GM18520 (cell line): Measurements from ENCODE around the gene OR52H1.
"Not testable (repeated sequence)": the region's sequence is repeated elsewhere in the genome, so short reads cannot be mapped to it uniquely, and the experiment has no call there.

Experiments
- ATAC-seq: cut with Tn5 transposase; IDR thresholded peaks from one replicate; pipeline ENCODE4 v1.9.1; 2021; ENCODE audit not compliant: unreplicated experiment

Gene OR52H1

GRCh38 chr11:5548440-5548839 is at the start of gene OR52H1:
OR52H1 (minus strand) TSS chr11:5548540; CDS start chr11:5545505, 3,035 bp downstream.
- no peak for ATAC-seq

DNA sequence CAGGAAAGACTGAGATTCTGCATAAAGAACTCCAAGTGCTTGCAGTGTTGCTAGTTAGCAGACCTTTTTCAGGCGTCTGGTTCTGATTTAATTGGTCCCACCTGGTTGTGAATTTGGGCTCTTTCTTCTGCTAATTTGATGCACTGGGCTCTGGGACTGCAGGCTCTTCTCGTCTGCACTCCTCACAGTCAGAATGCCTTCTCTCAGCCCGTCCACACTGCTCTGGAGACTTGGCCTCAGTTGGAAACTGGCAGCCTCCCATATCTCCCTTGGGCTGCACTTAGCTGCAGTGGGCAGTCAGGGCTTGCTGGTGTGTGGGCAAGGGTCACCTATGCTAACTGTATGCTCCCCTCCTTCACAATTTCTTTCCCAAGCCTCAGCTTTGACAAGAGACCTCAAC is 49.6 kb upstream of the OR52H1 start:
- no peak for ATAC-seq

DNA sequence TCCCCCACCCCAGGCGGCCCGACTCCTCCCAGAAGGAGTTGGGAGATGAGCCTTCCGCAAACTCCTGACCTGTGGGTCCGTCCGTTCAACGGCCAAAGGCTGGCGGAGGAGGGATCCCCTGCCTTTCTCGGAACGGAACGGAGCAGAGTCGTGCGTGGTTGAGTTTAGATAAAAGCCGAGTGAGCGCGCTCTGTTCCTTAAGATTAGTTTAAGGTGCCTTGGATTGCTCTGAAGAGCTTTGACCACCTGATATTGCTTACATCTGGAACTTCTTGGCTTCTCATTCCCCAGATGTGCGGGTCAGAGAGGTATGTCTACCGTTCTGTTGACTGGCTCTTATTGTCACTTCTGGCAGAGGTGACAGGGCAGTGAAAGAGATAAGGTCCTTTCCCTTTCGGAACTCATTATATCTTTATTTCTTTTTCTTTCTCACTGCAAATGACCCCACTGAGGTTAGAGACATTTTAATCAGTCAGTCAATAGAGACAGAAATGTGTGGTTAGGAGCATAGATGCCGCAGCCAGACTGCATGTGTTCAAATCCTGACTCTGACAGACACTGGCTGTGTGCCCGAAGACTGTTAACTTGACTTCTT is 48.4 kb upstream of the OR52H1 start, which contains the start of gene TRIM6:
Gene TRIM6, plus strand, starts transcription at position 31 of the 595 bp plus-strand sequence. Its CDS starts 261 bp downstream, at position 292.
- no peak for ATAC-seq

DNA sequence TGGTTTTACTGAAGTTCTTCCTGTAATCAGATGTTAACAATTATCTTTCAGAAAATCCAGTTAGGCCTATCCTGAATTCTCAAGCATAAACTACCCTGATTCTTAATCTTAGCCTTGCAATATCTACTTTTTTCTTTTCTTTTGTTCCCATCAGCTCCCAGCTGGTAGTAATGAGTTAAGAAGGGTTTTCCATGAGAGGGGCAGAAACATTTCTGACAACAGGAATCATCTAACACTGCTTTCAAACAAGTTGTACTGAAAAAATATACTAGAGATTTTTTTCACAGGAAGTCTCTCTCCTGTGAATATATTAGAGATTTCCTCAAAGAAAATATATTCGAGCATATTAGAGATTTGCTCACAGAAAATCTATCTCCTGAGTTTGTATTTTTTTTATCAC is 44.8 kb upstream of the OR52H1 start:
- no peak for ATAC-seq

DNA sequence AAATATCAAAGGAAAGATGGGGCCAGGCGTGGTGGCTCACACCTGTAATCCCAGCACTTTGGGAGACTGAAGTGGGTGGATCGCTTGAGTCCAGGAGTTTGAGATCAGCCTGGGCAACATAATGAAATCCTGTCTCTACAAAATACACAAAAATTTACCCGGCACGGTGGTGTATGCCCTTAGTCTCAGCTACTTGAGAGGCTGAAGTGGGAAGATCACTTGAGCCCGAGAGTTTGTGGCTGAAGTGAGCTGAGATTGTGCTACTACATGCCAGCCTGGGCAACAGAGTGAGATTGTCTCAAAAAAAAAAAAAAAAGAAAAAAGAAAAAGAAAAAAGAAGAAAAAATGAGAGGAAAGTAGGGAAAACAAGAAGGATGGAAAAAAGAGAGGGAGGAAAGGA is 44.3 kb upstream of the OR52H1 start:
- no peak for ATAC-seq

DNA sequence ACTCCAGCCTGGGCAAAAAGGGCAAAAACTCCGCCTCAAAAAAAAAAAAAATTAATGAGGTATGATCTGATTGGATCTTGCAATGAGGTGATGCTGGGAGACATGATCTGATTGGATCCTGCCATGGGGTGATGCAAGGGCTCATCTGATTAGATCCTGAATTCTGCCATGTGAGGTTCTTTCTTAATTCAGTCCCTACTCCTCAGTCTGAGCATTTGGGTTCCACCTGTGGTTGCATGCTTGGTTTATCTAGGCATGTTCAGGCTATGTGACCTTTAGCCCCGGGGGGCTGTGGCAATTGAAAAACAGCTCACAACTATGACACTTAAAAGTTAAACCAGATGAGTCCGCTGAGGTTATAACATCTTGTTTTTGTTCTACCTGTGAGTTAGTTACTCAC is 43.3 kb upstream of the OR52H1 start:
- ATAC-seq, result no peak

GRCh38 chr11:5589906-5590305 is 41.6 kb upstream of the OR52H1 start:
- not testable (repeated sequence) for ATAC-seq

GRCh38 chr11:5584458-5584857 is 36.1 kb upstream of the OR52H1 start:
- not testable (repeated sequence) for ATAC-seq

DNA sequence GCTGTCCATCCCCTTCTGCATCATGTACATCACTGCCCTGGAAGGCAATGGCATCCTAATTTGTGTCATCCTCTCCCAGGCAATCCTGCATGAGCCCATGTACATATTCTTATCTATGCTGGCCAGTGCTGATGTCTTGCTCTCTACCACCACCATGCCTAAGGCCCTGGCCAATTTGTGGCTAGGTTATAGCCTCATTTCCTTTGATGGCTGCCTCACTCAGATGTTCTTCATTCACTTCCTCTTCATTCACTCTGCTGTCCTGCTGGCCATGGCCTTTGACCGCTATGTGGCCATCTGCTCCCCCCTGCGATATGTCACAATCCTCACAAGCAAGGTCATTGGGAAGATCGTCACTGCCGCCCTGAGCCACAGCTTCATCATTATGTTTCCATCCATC is 32.7 kb upstream of the OR52H1 start:
- ATAC-seq, result no peak

- ATAC-seq, result no peak
These were observed 32.2 kb upstream of the OR52H1 start, which contains the start of gene OR52B6 for GRCh38 chr11:5580577-5580976. OR52B6 (plus strand) TSS chr11:5580877; CDS start chr11:5580877, 0 bp downstream.

DNA sequence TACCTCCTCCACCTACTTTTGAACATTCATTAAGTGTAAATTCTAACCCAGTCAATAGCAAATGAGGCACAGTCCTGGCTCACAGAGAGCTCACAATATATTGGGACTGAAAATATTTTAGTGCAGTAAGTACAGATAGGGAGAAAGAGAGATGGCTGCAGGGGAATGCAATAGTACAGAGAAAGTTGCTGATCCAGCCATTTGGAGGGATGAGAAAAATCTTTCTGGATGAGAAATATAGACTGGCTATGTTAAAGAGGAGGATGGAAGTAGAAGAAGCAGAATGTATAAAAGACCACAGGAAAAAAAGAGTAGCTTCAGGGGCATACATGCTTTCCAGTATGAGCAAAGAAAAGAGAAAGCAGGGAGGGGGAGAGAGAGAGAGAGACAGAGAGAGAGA is 28.8 kb upstream of the OR52H1 start:
- no peak for ATAC-seq

DNA sequence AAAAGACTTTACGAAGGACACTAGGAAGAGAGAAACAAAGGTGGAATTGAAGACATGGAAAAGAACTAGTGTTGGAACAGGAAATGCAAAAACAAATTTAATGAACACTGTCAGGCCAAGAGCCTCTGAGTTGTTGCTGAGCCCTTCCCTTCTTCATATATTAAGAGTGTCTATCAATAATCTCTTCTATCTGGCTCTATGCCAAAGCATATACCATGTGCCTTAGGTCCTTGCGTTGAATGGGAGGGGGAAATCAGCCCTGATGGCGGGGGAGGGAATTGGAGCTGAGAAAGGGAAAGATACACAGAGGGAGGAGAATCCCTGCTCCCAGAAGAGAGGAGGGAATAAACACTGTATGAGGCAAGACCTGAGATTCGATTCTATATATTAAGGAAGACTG is 26.8 kb upstream of the OR52H1 start:
- no peak for ATAC-seq

DNA sequence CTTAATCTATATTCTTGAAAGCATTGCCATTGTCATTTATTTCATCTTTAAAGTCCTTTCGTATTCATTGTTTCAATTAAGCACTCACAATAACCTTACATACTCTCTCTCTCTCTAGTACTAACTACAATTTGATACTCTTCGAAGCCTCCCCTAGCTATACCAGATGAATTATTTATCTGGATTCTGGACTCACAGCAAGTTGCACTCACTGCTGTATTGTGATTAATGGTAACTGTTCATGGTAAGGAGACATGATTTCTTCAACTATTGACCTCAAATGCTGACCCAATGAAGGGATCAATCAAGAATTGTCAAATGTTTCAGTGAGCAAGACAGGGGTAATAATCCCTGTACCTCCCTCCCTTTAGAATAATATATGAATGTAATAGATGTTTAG is 26.3 kb upstream of the OR52H1 start:
- ATAC-seq, result no peak

DNA sequence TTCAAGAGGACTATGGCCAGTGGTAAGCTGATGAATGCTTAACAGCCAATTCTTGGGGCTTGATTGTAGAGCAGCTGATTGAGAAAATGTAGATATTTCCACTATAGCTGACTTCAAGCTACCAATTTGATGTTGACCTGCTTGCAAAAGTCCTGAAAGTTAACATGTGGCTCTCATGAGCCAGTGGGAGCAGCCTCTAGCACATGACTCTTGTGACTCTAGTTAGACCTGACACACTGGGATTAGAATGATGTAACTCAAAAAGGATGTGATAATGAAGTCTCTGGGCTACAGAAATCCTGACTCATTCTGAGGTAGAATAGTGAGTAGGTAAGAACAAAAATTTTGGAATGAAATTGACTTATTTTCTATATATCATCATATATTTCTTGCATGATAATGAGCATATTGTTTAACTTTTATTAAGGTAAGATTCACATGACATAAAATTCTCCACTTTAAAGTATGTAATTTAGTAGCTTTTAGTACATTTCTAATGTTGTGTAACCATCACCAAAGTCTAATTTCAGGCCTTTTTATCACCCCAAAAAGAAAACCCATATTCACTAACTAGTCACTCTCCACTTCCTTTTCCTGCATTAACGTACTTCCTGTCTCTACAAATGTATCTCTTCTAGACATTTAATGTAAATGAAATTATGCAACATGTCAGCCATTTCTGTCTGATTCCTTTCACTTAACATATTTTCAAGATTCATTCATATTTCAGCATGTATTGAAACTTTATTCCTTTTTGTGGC is 16.1 kb upstream of the OR52H1 start:
- no peak for ATAC-seq

- no peak for ATAC-seq
These were observed 9.4 kb upstream of the OR52H1 start for GRCh38 chr11:5557751-5558150.

DNA sequence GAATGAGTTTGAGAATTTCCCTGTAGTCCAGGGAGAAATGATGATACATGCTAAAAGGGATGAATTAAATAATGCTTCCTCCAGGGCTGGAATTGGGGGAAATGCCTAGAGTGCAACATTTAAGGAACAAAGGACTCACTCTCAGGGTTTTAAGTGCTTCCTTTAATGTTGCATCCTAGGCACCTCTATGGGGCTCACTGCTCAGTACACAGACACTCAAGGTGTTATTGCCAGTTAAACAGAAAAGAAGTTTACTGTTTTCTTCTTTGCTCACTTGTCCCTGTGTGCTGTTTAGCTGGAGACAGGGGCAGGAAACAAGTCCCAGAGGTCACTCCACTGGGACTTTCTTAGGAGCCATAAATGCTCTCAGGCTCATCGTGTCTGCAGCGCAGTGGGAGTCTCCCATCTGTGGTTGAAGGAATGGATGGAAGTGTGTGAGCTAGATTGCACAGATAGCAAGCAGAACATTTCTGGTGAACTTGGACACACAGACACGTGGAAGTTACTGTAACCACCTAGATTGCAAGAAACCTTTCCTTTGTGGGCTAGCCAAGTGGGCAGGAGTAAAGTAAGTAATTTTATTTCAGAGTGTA is 8.4 kb upstream of the OR52H1 start:
- ATAC-seq, result no peak

DNA sequence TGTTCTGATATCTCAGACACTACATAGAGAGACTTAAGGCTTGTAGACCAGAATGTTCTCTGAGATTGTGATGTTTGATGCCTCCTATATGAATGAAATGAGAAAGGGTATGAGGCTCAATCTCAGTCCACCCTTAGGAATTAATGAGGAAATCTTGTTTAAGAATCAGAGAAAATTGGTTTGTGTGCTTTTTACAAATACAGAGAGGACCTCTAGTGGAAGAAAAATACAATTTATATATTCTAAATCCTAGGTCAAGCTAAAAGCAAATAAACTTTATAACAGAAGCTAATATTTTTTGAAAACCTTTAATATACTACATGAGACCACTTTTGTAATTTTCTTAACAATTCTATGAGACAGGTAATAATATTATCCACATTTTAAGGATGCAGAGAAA is 5.0 kb upstream of the OR52H1 start:
- no peak for ATAC-seq

DNA sequence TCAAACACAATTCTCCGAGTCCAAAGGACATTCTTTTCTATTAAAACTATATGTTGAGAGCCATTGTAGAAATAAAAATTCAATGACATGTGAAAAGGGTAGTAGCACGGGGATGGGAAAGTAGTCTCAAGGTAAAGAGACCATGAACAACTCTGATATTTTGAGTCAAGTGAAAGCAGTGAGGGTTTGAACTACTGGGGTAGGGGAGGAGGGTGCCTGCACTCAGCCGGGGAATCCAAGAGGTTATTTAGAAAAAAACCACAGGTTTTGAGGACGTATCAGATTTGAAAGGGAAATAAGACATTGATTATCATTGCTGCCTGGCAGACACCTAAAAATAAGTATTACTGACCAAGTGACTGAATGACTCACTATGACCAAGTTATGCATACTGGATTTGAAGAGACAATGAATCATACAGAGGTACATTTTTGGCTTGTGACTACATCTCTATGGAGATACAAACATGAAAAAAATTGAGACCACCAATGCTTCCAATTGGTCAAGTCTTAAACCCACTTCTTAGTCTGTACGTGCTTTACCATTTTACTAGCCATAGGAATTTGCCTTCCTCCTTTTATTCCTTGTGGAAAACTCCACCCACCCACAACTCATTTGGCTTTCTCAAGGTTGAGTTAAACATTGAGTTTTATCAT is 2.2 kb upstream of the OR52H1 start:
- peak; percentile 71 for ATAC-seq

DNA sequence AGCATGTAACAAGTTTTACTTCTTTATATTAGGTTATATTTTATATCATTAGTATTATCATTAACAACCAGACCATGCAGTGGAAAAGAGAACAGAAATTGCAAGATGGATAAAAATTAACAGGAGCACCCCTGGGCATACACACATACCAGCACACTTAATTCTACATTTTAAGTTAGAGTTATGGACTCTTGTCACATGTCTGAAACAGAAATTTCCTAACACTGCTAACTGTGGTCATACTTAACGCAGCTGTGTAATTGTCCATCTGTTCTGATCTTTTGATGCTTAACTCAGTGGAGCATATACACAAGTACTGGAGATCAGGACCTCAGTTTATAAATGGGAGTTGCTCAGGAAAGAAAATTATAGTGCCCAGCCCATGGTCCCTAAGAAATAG is 358 bp downstream of the OR52H1 start:
- no peak for ATAC-seq

- no peak for ATAC-seq
These were observed 1.9 kb downstream of the OR52H1 start for GRCh38 chr11:5546457-5546856.

DNA sequence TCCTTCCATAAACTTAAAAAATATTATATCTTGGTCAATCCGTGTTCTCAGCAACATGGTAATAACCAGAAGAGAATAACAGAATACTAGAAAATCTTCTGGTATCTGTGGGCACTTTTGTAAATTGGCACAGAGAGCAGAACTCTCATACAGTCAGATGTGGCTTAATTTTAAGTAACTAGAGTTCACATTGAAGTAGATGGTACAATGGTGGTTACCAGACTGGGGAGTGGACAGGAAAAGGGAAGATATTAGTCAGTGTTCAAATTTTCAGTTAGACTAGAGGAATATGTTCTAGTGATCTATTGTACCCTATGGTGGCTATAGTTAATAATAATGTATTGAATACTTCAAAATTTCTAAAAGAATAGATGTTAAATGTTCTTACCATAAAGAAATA is 6.9 kb downstream of the OR52H1 start:
- no peak for ATAC-seq

DNA sequence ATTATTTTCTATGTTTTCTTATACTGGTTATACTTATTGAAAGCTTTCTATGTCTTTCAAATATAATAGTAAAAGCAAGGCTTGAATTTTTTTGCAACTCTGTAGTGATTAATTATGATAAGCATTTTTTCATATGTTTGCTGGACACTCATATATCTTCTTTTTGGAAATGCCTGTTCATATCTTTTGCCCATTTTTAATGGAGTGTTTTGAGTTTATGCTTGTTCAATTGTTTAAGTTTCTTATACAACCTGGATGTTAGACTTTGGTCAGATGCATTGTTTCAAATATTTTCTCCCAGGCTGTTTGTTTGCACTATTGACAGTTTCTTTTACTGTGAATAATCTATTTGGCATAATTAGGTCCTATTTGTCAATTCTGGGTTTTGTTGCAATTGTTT is 11.9 kb downstream of the OR52H1 start:
- no peak for ATAC-seq
